GM13976 (cell line): ENCODE data around the gene SLC29A2.

Source experiments
- DNase-seq: peaks from one replicate; pipeline ENCODE4 v3.0.0; 2012; ENCODE audit warnings: low spot score
- CTCF ChIP-seq: IDR thresholded peaks from 2 replicates; pipeline ENCODE4 v1.5.1; 2012; ENCODE audit warnings: borderline replicate concordance, mild to moderate bottlenecking; ENCODE audit not compliant: insufficient read depth; ENCODE audit errors: extremely low read depth, missing control alignments, control extremely low read depth
- in situ Hi-C: fragments of 300-500 bp; cut with MboI; formaldehyde crosslinking; loops from one replicate; pipeline ENCODE4 v1.12.0; 2022; ENCODE audit warnings: low sequenced_read_pairs, mixed read lengths, inconsistent platforms; ENCODE audit not compliant: unreplicated experiment

The SLC29A2 gene

GRCh38 chr11:66417000-66417399 lies 45.4 kb upstream of the SLC29A2 start:
- no peak for TF ChIP-seq CTCF

GRCh38 chr11:66415423-66415822 lies 43.9 kb upstream of the SLC29A2 start:
- TF ChIP-seq CTCF = no peak
- in situ Hi-C loops = no loop called here
- DNase-seq = no peak

More at GRCh38 chr11:66417000-66417399, 45.4 kb upstream of the SLC29A2 start:
- DNase-seq = peak; percentile 30
- in situ Hi-C loops = no loop called here

GRCh38 chr11:66414120-66414934 lies 42.8 kb upstream of the SLC29A2 start:
- no peak for TF ChIP-seq CTCF
- no peak for DNase-seq
- in situ Hi-C loops = no loop called here

- TF ChIP-seq CTCF = no peak
- no peak for DNase-seq
- in situ Hi-C loops = no loop called here
Observed at GRCh38 chr11:66413167-66413566, 41.6 kb upstream of the SLC29A2 start.

GRCh38 chr11:66412110-66412509 lies 40.5 kb upstream of the SLC29A2 start:
- DNase-seq = no peak
- in situ Hi-C loops = no loop called here
- no peak for TF ChIP-seq CTCF

- TF ChIP-seq CTCF = no peak
- in situ Hi-C loops = no loop called here
Observed at GRCh38 chr11:66411323-66411722, 39.8 kb upstream of the SLC29A2 start.

More at GRCh38 chr11:66411323-66411722, 39.8 kb upstream of the SLC29A2 start:
- no peak for DNase-seq
